Stomach (tissue), 9 donors: Measurements from ENCODE around the gene EXT2. TPM values are rescaled to one million over a fixed set of nuclear protein-coding genes. Genes with fewer than 3 reads are reported as not detected.

ENCODE experiments used
- DNase-seq, 2 donors: peaks; one replicate each; pipeline versions ENCODE4 v3.0.0 to v3.0.0-alpha.2; 2013 to 2019
- H3K27ac ChIP-seq, 5 donors: fragments of 200-600 bp in 4 of 5; sonication (generic) in 4 of 5; one replicate each; pipeline ENCODE4 v1.5.1; 2013 to 2019; ENCODE audit warnings: mild to moderate bottlenecking in 1 of 5, moderate library complexity in 1 of 5
- H3K27me3 ChIP-seq, 3 donors: fragments of 200-600 bp; sonication (generic); one replicate each; pipeline ENCODE4 v1.5.1; 2017 to 2019; ENCODE audit warnings: mixed run types in 1 of 3
- H3K36me3 ChIP-seq, 4 donors: fragments of 200-600 bp; sonication (generic); 1 replicate in 3 of 4; 2 replicates in 1 of 4; pipeline ENCODE4 v1.5.1; 2016 to 2019
- H3K4me1 ChIP-seq, 4 donors: fragments of 200-600 bp; sonication (generic); one replicate each; pipeline ENCODE4 v1.5.1; 2016 to 2019
- H3K4me3 ChIP-seq, 4 donors: fragments of 200-600 bp; sonication (generic) in 3 of 4; one replicate each; pipeline ENCODE4 v1.5.1; 2016 to 2019; ENCODE audit warnings: mild to moderate bottlenecking in 1 of 4
- H3K9me3 ChIP-seq, 4 donors: fragments of 200-600 bp; sonication (generic); one replicate each; pipeline ENCODE4 v1.5.1; 2016 to 2019
- CTCF ChIP-seq, 7 experiments: fragments of 450-650 bp in 4 of 7; fragments of 200-600 bp in 3 of 7; sonication (generic) in 3 of 7; IDR thresholded peaks; one replicate each; pipeline ENCODE4 v1.5.1; 2016 to 2019; ENCODE audit warnings: antibody characterized with exemption in 7 of 7, control low read depth in 2 of 7, mild to moderate bottlenecking in 1 of 7
- EP300 ChIP-seq: sonication (generic); formaldehyde crosslinking; IDR thresholded peaks from one replicate; pipeline ENCODE4 v1.6.1; 2017; ENCODE audit warnings: antibody characterized with exemption
- POLR2A ChIP-seq, 4 donors: fragments of 450-650 bp; IDR thresholded peaks; one replicate each; pipeline ENCODE4 v1.6.1; 2016; ENCODE audit warnings: antibody characterized with exemption in 4 of 4, control low read depth in 2 of 4, mild to moderate bottlenecking in 1 of 4, moderate library complexity in 1 of 4
- POLR2AphosphoS5 ChIP-seq, 3 donors: sonication (generic); formaldehyde crosslinking; IDR thresholded peaks; one replicate each; pipeline ENCODE4 v1.6.1; 2016; ENCODE audit warnings: antibody characterized with exemption in 3 of 3
- WGBS, 5 donors: extraction: QIAGEN DNeasy Blood & Tissue Kit in 3 of 5; methylation state at CpG; one replicate each; pipeline versions ENCODE4 v1.1.5 to v1.1.7; 2013 to 2018; 5-methylcytosine and 5-hydroxymethylcytosine counted together
- intact Hi-C: fragments of 100-400 bp; cut with DNase I; formaldehyde crosslinking; loops from one replicate; pipeline ENCODE4 v1.15.1; 2023; ENCODE audit warnings: low total_unique reads
- polyA plus RNA-seq, 3 donors: library from polyadenylated mRNA; stranded (reverse); fragments of 200-250 nt; gene quantifications; one replicate each; pipeline ENCODE4 v1.2.3, GENCODE V29; 2013
- total RNA-seq, 5 donors: library from RNA; depleted of rRNA; stranded (reverse); fragments of >200 nt; gene quantifications; one replicate each; pipeline versions ENCODE4 v1.1.0 to v1.2.3, GENCODE V29; 2014 to 2016
- donor health status: healthy with polysubstance abuse.
- donor health status: Bipolar disorder and iron deficiency.
- donor health status: healthy.

The EXT2 gene
- total and polyA plus RNA-seq, 8 donors = 10.5 to 93.8 (median 16.0) TPM

GRCh38 chr11:44120169-44120568 is 24.7 kb downstream of the EXT2 start:
- peaks cover 22 to 81% (median 73%) of the 10 kb centered on the region in 4 donors for H3K36me3 ChIP-seq
- 68 to 82% (median 73%) methylated on average over 5 of the region's 5 CpGs for WGBS, 5 donors

GRCh38 chr11:44125598-44125997 is 30.1 kb downstream of the EXT2 start:
- no peak for DNase-seq
- no peaks in the 10 kb centered on the region for H3K27me3 ChIP-seq
- H3K4me3 ChIP-seq = no peak overlapping the region
- intact Hi-C loops = loop anchor here (10.0 kb wide), 1 partner anchor 409 kb away; no protein-coding TSS in a partner anchor
- TF ChIP-seq POLR2A (IDR thresholded peaks at IDR 0.05) (no peak), POLR2AphosphoS5 (IDR thresholded peaks at IDR 0.05) (no peak), EP300 (no peak), CTCF (IDR thresholded peaks at IDR 0.05) (no peak)
- H3K36me3 ChIP-seq = peaks cover 34 to 91% (median 85%) of the 10 kb centered on the region in 4 donors
- no peak overlapping the region for H3K27ac ChIP-seq
- WGBS, 5 donors = 72 to 90% (median 84%) methylated on average over 4 of the region's 4 CpGs
- peaks cover 0 to under 1% (median 0%) of the 10 kb centered on the region in 4 donors for H3K4me1 ChIP-seq
- H3K9me3 ChIP-seq = no peaks in the 10 kb centered on the region

More at GRCh38 chr11:44120169-44120568, 24.7 kb downstream of the EXT2 start:
- intact Hi-C loops = loop anchor here (10.0 kb wide), 1 partner anchor 415 kb away; no protein-coding TSS in a partner anchor
- Histone ChIP-seq H3K9me3 (no peaks in the 10 kb centered on the region), H3K4me1 (peaks cover 0 to 6% (median 0%) of the 10 kb centered on the region in 4 donors), H3K27me3 (no peaks in the 10 kb centered on the region), H3K4me3 (no peak overlapping the region), H3K27ac (no peak overlapping the region)
- TF ChIP-seq POLR2A (IDR thresholded peaks at IDR 0.05) (no peak), CTCF (IDR thresholded peaks at IDR 0.05) (no peak), POLR2AphosphoS5 (IDR thresholded peaks at IDR 0.05) (no peak), EP300 (no peak)
- DNase-seq = no peak

GRCh38 chr11:44126304-44126703 is 30.8 kb downstream of the EXT2 start:
- no peak for TF ChIP-seq EP300
- TF ChIP-seq POLR2A (IDR thresholded peaks at IDR 0.05) = no peak
- TF ChIP-seq CTCF (IDR thresholded peaks at IDR 0.05) = no peak
- TF ChIP-seq POLR2AphosphoS5 (IDR thresholded peaks at IDR 0.05) = no peak
- 75 to 86% (median 83%) methylated on average over 2 of the region's 2 CpGs for WGBS, 5 donors
- no peak overlapping the region for H3K27ac ChIP-seq
- H3K27me3 ChIP-seq = no peaks in the 10 kb centered on the region
- H3K9me3 ChIP-seq = no peaks in the 10 kb centered on the region
- no peak for DNase-seq
- H3K4me3 ChIP-seq = no peak overlapping the region
- H3K36me3 ChIP-seq = peaks cover 37 to 92% (median 85%) of the 10 kb centered on the region in 4 donors
- intact Hi-C loops = loop anchor here (10.0 kb wide), 1 partner anchor 408 kb away; no protein-coding TSS in a partner anchor
- no peaks in the 10 kb centered on the region for H3K4me1 ChIP-seq

- Histone ChIP-seq H3K27ac (no peak overlapping the region), H3K4me3 (no peak overlapping the region), H3K4me1 (no peaks in the 10 kb centered on the region), H3K9me3 (no peaks in the 10 kb centered on the region), H3K36me3 (peaks cover 37 to 94% (median 86%) of the 10 kb centered on the region in 4 donors), H3K27me3 (no peaks in the 10 kb centered on the region)
- DNase-seq = no peak
- intact Hi-C loops = loop anchor here (10.0 kb wide), 1 partner anchor 408 kb away; no protein-coding TSS in a partner anchor
- no peak for TF ChIP-seq EP300
- TF ChIP-seq CTCF (IDR thresholded peaks at IDR 0.05) = no peak
- no peak for TF ChIP-seq POLR2AphosphoS5 (IDR thresholded peaks at IDR 0.05)
- TF ChIP-seq POLR2A (IDR thresholded peaks at IDR 0.05) = no peak
- 91 to 96% (median 94%) methylated on average over 8 of the region's 8 CpGs for WGBS, 5 donors
These were observed 31.7 kb downstream of the EXT2 start for GRCh38 chr11:44127130-44127529.
